ENCODE measurements around the gene FLVCR1.

FLVCR1 gene

GRCh38 chr1:212916481-212917133 is 58.5 kb downstream of the FLVCR1 start:
- DNase-seq, result no peak

GRCh38 chr1:212917134-212917485 is 59.0 kb downstream of the FLVCR1 start:
- no peak for DNase-seq

GRCh38 chr1:212917858-212918257 is 59.8 kb downstream of the FLVCR1 start:
- DNase-seq, result no peak

GRCh38 chr1:212918824-212919223 is 60.7 kb downstream of the FLVCR1 start:
- DNase-seq, result no peak

- no peak for DNase-seq
These were observed 62.2 kb downstream of the FLVCR1 start for GRCh38 chr1:212920246-212920645.

GRCh38 chr1:212920896-212921295 is 62.8 kb downstream of the FLVCR1 start:
- no peak for DNase-seq

GRCh38 chr1:212922016-212922415 is 63.9 kb downstream of the FLVCR1 start:
- no peak for DNase-seq

GRCh38 chr1:212926372-212926771 is 68.3 kb downstream of the FLVCR1 start:
- DNase-seq, result no peak

- DNase-seq, result no peak
These were observed 70.5 kb downstream of the FLVCR1 start for GRCh38 chr1:212928323-212929291.

- no peak for DNase-seq
These were observed 73.1 kb downstream of the FLVCR1 start for GRCh38 chr1:212930986-212931678.

GRCh38 chr1:212933815-212934471 is 75.9 kb downstream of the FLVCR1 start:
- DNase-seq, result no peak

GRCh38 chr1:212935387-212935981 is 77.4 kb downstream of the FLVCR1 start:
- no peak for DNase-seq

- no peak for DNase-seq
These were observed 79.0 kb downstream of the FLVCR1 start for GRCh38 chr1:212937034-212937433.

GRCh38 chr1:212938846-212939245 is 80.8 kb downstream of the FLVCR1 start:
- no peak for DNase-seq

GRCh38 chr1:212941452-212941851 is 83.4 kb downstream of the FLVCR1 start:
- DNase-seq, result no peak

- no peak for DNase-seq
These were observed 84.8 kb downstream of the FLVCR1 start for GRCh38 chr1:212942679-212943392.

GRCh38 chr1:212943393-212943710 is 85.3 kb downstream of the FLVCR1 start:
- DNase-seq, result no peak

GRCh38 chr1:212944229-212944901 is 86.3 kb downstream of the FLVCR1 start:
- no peak for DNase-seq

GRCh38 chr1:212945056-212945455 is 87.0 kb downstream of the FLVCR1 start:
- no peak for DNase-seq

- DNase-seq, result no peak
These were observed 87.5 kb downstream of the FLVCR1 start for GRCh38 chr1:212945463-212946160.

GRCh38 chr1:212946872-212947271 is 88.8 kb downstream of the FLVCR1 start:
- no peak for DNase-seq

Measured in activated gamma-delta T cell (primary cell).